AG20443 (cell line): ENCODE results near the gene SPAG9.
A peak's percentile ranks its signal among the peaks of the same experiment; 100 is the strongest.

Source experiments
- DNase-seq: peaks from one replicate; pipeline ENCODE4 v3.0.0; 2012; ENCODE audit warnings: low spot score, mixed read lengths

Gene SPAG9

DNA sequence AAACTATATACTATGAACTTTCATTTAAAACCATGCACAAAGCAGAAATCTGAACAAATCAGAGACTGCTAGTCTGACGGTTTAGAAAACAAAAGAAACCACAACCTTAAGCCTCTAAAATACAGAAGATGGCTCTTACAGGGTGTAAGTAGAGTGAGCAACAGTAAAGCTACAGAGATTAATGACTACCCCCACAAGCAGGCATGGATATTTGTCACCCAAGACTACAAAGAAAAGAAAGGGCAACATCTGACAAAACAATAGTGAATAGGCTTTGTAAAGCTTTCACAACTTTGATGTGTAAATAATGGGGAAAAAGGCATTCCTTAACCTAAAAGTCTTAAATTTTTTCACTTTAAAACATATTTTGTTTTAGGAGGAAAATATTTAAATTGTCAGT is 75.0 kb downstream of the SPAG9 start:
- peak; percentile 12 for DNase-seq

DNA sequence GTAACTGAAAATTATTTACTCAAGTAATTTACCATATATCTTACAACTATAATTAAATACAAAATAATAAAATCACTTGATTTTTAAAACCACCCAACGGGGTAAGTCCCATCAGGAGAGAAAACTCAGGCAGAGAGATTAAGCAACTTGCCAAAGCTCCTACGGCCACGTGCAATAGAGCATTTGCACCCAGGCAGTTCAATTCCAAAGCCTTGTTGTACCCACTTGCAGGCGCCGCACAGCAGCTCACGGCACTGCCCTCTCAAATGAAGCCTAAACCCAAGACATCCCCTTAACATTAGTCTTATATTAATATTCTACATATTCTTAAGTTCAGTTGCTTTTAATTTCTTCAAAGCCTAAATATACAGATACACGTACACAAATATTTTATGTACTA is 75.7 kb downstream of the SPAG9 start:
- no peak for DNase-seq

DNA sequence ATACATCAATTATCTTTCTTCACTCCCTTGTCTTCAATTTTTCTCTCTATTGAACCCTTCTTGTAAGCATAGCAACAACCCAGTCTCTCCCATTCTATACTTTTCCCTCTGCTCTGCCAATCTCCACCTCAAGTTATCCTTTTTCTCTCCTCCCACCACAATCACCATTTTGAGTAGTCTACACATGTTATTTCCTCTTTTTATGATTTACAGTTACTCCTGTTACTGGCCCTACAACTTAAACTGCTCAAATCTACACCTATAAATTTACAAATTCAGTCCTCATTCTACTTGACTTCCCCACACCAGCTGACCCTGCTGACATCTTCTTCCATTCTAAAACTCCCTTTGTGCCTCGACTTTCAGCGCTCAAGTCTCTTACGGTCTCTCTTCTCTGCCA is 84.6 kb downstream of the SPAG9 start:
- no peak for DNase-seq

DNA sequence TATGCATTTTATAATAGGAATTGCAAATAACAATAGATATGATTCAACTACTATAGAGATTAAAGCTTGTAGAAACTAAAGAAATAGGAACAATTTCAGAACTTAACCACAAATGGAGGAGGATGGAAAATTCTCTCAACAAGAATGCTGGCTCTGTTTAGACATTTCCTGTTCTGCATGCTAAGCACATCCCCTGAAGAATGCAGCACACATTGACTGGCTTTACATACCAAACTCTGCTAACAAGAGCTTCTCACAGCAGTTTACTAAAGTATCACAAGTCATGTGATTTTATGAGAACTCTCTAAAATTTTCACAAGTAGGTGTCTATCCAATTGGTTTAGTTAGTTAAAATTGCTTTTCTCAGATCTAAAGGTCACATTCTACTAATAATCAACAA is 85.2 kb downstream of the SPAG9 start:
- peak; percentile 72 for DNase-seq

DNA sequence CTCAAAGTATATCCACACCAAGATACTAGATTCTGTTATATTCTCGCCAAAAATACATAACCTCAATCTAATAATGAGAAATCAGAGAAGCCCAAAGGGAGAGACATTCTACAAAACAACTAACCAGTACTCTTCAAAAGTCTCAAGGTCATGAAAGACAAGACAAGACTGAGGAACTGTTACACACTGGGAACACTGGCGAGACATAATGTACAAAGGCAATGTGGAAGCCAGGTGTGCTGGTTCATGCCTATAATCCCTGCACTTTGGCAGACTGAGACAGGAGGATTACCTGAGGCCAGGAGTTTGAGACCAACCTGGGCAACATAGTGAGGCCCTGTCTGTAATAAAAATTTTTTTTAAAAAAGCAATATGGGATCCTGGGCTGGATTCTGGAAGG is 85.9 kb downstream of the SPAG9 start:
- DNase-seq: no peak

DNA sequence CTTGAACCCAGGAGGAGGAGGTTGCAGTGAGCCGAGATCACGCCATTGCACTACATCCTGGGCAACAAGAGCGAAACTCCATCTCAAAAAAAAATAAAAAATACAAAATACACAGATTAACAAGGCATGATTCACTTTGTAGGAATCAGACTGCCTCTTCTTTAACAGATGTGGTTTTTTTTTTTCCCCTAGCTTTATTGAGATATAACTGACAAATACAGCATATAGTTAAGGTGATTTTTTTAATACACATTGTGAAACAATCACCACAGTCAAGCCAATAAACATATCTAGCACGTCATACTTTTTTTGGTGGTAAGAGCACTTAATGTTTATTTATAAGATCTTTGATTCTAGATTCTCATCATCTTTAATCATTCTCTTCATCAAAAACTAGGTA is 87.8 kb downstream of the SPAG9 start:
- no peak for DNase-seq

DNA sequence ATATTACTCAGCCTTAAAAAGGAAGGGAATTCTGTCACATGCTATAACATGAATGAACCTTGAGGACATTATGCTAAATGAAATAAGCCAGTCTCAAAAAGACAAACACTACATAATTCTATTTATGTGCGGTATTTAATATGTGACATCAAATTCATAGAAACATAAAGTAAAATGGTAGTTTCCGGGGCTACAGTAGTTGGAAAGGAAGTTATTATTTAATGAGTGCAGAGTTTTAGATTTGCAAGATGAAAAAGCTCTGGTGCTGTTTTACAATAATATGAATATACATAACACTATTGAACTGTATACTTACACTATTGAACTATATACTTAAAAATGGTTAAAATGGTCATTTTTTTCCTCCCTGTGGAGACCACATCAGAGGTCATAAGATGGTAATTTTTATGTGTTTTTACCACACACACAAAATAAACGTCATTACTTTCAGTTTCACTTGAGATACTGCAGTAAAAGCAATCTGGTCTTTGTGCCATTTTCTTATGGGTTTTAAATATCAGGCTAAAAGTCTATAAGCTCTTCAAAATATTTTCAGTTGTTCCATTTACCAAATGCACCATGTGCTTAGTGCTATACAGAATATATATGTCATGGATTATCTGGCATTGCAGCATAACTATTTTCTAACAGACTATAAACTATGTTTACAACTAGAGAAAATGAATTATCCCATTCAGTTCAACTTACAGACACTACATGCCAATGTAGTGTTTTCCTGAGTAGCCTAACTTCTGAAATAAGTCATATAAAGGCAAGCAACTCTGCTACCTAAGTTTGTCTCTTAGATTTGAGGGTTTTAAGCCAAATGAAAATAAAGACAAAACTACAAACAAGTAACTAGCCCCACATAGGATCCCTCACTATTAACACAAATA is 90.9 kb downstream of the SPAG9 start:
- peak; percentile 12 for DNase-seq

DNA sequence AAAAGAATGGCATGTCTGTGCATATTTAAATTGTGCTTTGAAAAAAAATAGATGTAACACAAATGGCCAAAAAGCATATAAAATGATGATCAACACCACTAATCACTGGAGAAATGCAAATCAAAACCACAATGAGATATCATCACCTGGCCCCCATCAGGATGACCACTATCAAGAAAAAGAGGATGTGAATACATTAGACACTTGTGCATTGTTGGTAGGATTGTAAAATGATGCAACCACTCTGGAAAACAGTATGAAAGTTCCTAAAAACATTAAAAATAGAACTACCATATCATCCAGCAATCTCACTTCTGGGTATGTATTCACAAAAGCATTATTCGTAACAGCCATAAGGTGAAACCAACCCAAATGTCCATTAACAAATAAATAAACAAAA is 91.5 kb downstream of the SPAG9 start:
- no peak for DNase-seq

DNA sequence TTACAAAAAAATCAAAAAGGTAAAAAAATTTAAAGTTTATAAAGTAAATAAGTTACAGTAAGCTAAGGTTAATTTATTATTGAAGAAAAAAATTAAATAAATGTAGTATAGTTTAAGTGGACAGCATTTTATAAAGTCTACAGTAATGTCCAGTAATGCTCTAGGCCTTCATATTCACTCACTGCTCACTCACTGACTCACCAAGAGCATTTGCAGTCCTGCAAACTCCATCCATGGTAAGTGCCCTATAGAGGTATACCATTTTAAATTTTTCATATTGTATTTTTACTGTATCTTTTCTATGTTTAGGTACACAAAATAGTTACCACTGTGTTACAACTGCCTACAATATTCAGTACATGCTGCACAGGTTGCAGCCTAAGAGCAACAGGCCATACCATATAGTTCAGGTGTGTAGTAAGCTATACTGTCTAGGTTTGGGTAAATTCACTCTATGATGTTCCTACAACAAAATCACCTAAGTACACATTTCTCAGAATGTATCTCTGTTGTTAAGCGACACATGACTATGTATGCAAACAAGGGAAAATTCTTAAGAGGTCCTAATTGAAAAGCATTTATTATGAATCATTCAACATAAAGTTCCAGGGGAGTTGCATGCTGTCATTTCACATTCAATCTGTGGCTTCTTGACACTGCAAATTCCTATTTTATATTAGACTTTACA is 92.3 kb downstream of the SPAG9 start:
- DNase-seq: no peak

DNA sequence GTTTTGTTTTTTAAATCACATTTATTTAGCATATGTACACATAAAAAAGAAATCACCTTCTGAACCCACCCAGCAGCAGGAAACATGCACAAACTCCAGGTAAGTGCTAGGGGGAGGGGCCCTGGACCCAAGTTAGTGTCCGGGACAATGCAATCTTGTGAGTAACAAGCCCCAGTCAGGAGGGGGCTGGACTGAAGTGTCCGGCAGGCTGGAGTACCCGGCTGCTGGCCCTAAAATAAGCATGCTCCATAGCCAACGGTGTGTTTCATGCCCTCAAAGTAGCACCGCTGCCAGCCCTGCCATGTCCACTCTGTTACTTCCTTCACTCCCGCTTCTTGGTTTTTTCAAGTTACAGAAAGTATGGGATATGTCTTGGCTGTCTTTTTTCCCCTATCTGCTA is 102.1 kb downstream of the SPAG9 start:
- DNase-seq: no peak

DNA sequence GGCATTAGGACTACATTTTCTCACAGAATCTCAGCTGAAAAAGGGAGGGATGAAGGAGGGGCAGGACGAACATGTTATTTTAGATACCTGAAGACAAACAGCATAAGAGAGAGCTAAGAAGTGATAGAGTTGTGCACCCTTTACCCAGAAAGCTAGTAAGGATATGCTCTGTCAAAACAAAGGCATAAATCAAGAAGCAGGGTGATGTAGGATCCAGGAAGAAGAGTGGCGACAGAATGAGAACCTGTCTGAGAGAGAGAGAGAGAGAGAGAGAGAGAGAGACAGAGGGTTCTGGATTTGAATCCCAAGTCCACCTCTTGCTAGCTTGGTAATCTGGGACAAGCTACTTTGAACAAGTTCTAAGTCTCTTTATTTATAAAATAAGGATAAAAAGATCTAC is 103.4 kb downstream of the SPAG9 start:
- no peak for DNase-seq

DNA sequence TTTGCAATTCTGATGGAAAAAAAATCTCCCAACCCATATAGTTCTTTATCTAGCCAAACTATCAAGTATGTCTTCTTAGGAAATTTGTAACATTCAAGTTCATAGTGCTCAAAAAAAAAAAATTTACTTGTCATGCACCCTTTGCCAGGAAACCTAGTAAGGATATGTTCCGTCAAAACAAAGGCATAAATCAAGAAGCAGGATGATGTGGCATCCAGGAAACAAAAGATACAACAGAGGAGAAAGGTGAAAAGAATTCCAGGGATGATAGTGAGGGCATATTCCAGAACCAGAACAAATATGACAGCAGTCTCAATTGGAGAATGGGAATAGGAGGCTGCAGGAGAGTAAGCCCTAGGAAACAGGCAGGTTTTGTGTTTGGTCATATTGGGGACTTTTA is 104.6 kb downstream of the SPAG9 start:
- DNase-seq: no peak

DNA sequence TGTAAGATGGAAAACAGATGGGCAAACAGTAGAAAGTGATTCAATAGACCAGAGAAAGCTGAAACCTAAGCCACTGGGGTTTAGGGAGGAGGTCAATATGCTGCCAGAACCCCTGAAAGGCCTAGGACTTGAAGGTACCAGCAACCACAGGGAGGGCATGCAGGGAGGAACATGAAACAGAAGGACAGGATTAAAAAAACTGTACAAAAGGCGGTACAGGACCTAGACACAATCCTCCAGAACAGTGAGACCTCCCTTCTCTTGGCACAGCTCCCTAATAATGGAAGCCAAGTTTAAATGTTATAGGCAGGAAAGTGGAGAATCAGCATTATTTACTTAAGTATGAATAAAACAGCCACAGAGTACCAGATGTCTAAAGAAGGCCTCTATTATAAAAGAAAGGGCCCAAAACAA is 105.5 kb downstream of the SPAG9 start:
- peak; percentile 33 for DNase-seq

DNA sequence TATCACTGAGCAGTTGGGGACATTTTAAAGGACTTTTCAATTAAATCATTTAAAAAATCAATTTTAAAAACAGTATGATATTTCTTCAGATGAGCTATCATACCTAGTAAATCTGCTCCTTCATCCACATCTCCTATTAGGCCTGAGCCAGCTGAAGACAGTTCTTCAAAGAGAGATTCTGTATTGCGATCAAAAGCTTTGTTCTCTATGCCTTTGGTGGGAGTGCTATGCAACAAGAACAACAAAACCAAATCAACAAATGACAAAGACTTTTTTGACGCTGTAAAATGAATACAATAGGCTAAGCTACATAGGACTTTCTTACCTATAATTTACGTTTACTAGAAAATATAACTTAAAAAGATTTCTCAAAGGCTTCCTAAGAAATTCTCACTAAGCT is 106.5 kb downstream of the SPAG9 start:
- DNase-seq: no peak

DNA sequence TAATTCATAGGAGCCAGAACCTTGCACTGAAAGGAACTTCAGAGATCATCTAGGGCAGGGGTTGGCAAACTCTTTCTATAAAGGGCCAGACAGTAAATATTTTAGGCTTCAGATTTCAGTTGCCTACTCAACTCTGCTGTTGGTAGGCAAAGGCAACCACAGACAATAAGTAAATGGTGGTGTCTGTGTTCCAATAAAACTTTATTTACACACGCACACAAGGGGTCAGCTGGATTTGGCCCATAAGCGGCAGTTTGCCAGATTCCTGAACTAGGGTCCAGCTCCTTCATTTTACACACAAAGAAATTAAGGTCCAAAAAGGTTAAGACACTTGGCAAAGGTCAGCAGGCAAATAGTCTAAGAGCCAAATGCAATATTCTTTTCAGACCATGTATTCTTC is 107.3 kb downstream of the SPAG9 start:
- DNase-seq: no peak

DNA sequence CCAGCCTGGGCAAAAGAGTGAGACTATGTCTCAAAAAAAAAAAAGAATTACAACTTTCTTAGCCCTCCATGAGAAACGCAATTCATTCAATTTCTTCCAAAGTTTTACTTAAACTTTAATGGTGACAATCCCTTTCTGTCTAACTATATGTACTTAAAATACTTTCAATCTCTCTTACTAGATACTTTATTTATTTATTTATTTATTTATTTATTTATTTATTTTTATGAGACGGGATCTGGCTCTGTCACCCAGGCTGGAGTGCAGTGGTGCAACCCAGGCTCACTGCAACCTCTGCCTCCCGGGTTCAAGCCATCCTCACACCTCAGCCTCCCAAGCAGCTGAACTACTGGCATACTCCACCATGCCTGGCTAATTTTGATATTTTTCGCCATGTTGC is 108.1 kb downstream of the SPAG9 start:
- no peak for DNase-seq

DNA sequence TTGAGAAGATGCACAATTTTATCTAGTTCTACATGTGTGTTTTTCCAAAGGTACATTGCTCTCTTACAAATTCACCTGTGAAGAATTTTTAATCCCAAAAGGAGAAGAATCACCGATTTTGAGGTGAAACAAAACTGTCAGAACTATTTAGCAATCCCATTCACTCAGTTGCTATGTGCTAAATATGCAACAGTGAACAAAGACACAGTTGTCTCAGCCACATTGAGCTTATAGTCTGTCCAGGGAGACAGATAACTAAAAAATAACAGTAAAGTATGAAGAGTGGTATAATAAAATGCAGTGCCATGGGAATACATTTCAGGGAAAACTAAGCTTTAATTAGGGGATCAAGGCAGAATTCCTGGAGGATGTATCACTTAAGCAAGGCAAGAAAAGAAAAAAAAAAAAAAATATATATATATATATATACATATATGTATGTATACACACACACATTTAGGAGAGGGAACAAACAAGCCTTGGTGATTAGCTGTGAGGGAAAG is 110.4 kb downstream of the SPAG9 start:
- DNase-seq: no peak

DNA sequence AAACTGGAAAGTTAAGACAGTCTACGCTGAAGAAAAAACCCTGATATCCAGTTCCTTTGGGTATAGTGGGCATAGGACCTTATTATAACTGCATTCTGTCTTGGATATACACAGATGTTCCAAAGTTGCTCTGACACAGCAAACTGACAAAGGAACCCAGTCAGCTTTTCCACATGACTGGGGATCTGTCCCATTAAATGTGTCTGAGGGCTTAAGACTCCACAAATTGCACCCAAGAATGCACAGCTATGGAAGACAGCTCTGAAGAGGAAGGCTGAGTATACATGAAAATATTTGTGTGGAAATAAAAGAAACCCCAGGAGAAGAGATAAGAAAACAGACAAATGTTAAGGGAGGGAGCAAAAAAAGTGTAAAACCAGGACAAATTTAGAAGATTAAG is 114.1 kb downstream of the SPAG9 start:
- DNase-seq: peak; percentile 48

DNA sequence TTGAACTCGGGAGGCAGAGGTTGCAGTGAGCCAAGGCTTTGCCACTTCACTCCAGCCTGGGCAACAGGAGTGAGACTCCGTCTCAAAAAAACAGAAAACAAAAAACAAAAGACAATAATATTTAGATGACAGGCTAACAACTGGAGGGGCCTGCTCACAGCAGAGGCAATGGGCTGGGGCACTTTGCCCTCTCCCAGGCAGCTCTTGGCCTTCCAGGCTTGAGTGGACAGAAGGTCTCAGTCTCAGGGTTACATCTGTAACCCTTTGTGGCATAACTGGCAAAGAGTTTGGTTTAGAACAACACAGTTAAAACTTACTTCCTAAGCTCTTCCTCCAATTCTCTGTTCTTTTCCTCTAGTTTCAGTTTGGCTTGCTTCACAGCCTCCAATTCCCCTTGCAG is 114.9 kb downstream of the SPAG9 start:
- DNase-seq: no peak

DNA sequence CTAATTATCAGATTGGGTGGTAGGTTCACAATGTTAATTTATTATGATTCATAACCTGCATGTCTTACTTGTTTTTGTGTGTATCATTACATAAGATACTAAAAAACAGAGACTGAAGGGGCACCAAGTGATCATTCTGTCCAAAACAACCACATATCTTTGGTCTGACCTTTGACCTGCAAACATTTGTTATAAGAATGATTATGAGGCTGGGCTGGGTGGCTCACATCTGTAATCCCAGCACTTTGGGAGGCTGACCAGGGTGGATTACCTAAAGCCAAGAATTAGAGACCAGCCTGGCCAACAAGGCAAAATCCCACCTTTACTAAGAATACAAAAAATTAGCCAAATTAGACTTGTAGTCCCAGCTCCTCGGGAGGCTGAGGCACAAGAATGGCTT is 116.4 kb downstream of the SPAG9 start:
- no peak for DNase-seq

DNA sequence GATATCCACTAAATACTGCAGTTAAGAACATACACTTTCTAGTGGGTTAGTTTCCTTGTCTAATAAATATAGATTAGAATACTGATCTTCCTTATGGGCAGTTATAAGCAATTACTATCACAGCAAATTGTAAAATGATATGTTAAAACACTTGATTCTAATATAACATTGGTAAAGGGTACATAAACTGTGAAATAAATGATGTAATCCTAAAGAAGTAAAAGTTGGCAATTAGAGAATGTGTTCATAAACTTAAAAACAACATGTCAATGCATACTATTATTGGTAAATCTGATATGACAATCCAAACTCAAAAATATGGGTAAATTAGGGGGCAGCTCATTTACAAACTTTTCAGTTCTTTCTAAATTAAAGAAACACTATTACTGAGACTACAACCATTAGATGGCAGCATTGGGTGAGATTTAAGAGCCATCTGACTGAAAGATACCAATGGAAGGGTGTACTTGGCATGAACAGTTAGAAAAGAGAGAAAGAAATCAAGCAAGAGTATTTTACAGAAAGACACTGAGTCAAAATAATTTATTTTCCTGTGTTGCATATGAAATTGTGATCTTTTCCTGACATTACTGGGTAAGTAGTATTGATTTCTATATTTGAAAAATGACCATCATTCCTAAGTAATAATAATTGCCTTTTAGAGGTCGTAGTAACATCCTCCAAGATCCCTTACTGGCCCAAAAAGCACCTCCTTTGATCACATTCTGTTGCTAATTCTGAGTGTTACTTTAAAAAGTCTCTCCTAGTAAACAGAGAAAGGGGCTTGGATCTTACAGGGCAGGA is 119.6 kb downstream of the SPAG9 start:
- DNase-seq: peak; percentile 52

DNA sequence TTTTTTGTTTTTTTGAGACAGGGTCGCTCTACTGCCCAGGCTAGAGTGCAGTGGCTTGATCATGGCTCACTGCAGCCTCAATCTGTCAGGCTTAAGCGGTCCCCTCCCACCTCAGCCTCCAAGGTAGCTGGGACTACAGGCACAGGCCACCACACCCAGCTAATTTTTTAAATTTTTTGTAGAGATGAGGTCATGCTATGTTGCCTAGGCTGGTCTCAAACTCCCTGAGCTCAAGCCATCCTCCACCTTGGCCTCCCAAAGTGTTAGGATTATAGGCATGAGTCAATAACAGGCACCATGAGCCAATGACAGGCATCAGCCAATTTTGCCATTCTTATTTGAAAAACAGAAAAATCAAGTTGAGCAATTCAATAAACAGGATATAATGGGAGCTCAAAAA is 125.0 kb downstream of the SPAG9 start:
- DNase-seq: no peak

DNA sequence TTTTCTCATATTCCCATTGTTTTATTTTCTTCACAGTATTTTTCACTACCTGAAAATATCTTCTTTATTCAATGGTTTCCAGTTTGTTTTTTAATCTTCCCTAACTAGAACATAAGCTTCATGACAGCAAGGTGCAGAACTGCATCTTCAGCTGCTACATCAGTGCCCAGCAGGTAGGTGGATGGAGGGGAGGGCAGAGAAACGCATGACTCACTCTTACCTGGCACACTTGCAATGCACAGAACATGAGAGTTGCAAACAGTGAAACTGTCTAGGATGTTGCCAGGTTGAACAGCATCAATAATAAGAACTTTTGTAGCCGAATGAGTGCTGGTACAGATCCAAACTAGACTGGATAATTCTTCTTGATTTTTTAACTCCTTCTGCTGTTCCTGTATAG is 127.1 kb downstream of the SPAG9 start:
- DNase-seq: no peak
